GM12864 (cell line): Measurements from ENCODE around the gene SLC38A10.

Experiments used
- DNase-seq: peaks from one replicate; pipeline ENCODE4 v3.0.0-alpha.2; 2011; ENCODE audit warnings: low read depth
- H3K4me3 ChIP-seq: 2 replicates; pipeline ENCODE4 v1.5.1; 2011; ENCODE audit warnings: mild to moderate bottlenecking, low read depth, low read length, control low read depth
- TF ChIP-seq, protein P1 (sequence below): IDR thresholded peaks from 2 replicates; pipeline ENCODE4 v1.5.1; 2011; ENCODE audit warnings: low read depth, mild to moderate bottlenecking, moderate library complexity, low read length, control low read depth, inconsistent platforms; ENCODE audit errors: missing control alignments

The SLC38A10 gene

DNA sequence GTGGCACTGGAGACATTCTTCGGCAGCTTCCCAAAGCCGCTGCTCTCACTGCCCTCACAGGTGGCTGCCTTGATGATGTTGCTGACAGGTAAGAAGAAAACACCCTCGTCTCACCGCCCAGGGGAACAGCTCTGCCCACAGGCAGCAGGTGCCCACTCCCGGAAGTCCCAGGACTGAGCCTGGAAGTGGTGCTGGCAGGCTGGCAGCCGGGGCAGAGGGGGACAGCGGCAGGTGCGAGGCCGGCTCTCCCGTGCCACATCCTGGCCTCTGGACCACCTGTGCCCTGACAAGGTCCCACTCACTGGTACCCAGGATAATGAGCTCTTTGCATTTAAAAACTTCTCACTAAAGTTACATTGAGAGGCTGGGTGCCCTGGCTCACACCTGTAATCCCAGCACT is 92.8 kb downstream of the SLC38A10 start:
- no peak for DNase-seq
- TF ChIP-seq, protein P1, sequence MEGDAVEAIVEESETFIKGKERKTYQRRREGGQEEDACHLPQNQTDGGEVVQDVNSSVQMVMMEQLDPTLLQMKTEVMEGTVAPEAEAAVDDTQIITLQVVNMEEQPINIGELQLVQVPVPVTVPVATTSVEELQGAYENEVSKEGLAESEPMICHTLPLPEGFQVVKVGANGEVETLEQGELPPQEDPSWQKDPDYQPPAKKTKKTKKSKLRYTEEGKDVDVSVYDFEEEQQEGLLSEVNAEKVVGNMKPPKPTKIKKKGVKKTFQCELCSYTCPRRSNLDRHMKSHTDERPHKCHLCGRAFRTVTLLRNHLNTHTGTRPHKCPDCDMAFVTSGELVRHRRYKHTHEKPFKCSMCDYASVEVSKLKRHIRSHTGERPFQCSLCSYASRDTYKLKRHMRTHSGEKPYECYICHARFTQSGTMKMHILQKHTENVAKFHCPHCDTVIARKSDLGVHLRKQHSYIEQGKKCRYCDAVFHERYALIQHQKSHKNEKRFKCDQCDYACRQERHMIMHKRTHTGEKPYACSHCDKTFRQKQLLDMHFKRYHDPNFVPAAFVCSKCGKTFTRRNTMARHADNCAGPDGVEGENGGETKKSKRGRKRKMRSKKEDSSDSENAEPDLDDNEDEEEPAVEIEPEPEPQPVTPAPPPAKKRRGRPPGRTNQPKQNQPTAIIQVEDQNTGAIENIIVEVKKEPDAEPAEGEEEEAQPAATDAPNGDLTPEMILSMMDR: no peak
- H3K4me3 ChIP-seq: no peak overlapping the region

DNA sequence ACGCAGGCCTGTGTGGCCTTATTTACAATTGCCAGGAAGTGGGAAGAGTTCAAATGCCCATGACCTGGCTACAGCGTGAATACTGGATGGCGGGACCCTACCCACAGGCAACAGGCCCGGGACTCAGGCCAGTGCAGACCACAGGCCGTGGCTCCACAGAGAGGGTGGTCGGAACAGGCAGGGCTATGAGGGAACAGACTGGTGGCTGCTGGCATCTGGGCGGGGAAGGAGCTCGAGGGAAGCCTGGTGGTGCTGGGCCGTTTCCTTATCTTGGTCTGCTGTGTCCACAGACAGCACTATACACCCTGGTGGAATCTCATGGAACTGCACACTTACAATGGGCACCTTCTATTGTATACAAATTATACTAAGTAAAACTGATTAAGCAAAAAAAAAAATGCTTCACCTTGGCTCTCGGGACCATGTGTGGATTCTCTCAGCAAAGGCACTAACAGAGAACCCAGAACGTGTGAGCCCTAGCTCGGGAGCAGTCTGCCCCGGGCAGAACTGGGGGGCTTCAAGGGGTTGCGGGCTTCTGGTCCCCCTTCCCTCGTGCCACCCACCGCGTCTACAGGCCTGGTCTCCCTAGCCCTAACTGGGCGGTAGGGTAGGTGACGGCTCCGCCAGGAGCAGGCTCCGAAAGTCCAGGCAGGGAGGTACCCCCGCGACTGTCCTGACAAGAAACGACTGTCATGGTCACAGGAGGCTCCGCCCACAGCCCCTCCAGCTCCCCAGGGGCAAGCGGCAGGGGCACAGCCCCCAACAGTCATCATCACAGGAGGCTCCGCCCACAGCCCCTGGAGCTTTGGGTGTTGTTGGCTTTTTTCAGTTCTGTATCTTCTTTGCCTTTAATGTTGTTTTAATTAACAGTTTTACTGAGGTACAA is 94.2 kb downstream of the SLC38A10 start:
- no peak overlapping the region for H3K4me3 ChIP-seq
- TF ChIP-seq, protein P1: peak; percentile 46
- no peak for DNase-seq

DNA sequence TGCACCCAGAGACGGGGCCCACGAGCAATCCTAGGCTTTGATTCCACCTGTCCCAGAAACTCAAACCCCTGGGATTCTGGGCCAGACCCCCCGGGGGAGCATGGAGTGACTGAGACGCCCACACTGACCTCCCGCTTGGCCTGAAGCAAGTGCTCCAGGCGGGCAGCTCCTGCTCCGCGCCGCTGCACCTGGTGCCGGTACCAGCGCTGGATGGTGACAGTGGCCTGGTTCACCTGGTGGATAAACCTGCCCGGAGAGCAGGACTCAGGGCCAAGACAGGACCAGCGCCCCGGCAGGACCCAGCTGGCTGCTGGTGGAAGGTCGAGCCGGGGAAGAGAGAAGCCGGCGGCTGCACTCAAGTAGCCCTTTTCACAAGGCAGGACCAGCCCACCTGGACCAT is 94.9 kb downstream of the SLC38A10 start:
- no peak overlapping the region for H3K4me3 ChIP-seq
- no peak for DNase-seq
- TF ChIP-seq, protein P1: no peak

DNA sequence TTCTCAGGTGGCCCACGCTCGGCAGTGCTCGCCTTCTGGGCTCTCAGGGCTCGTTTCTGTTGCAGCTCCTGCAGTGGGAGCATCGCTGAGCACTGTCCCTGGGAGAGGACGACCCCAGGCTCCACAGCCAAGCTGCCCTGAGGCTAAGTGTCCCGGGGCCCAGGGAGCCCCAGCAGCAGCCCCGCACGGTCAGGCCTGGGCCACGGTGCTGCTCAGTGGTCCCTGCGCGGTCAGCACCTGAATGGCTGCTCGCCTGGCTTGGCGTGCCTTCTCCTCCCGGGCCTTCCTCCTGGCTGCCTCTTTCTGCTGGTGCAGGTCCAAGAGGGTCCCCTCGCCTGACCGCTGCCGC is 95.7 kb downstream of the SLC38A10 start:
- no peak overlapping the region for H3K4me3 ChIP-seq
- TF ChIP-seq, protein P1: no peak
- no peak for DNase-seq

DNA sequence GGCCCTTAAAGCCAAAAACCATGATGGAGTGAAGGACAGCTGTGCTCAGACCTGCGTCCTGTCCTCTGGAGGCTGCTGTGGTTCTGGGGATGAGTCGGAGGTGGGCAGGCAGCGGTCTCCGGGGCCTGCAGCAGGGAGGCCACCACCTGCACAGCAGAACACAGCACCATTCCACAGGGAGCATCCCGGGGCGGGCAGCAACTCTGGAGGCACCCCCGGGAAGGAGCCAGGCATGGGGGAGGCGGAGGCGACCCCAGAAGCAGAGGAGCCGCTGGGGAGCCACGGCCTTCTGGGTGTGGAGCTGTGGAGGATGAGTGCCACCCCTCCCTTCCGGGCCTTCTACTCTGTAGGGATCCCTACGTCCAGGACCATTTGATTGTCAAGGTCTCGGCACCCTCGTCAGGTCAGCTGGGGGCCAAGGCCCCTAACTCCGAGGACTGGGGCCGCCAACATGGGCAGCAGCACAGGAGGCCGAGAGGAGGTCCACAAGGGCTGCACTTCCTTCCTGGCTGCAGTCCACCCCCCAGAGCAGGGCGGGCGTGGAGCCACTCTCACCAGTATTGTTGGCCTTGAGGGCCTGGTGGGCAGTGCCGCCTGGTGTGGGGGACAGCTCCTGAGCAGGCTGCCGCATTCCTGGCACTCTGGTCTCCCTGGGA is 96.2 kb downstream of the SLC38A10 start:
- DNase-seq: no peak
- TF ChIP-seq, protein P1: no peak
- no peak overlapping the region for H3K4me3 ChIP-seq

DNA sequence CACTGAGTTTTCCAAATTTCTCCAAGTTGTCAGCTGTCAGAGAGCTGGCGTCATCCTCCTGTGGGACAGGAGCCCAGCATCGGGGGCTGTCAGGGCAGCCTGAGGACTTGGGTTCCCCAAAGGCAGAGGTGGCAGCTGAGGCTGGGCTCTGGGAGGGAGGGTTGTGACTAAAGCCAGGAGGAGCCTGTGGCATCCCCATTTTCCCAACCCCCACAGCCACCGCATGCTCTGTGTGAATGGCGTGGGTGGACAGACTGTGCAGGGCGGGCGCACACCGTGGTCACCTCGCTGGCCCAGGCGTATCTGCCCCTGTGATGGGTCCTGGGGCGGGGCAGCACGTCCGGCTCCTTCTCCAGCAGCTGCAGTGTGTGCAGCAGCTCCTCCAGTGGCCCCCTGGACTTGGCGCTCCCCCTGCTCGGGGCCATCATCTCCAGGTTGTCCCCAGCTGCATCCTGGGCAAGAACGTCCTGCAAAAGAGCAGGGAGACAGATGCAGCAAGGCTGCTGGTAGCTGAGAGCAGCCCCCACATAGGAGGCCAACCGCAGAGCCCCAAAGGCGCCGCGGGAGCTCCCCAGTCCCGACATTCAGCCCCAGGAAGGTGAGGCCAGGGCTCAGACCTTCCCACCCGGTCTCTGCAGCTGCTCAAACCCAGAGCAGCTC is 97.1 kb downstream of the SLC38A10 start:
- H3K4me3 ChIP-seq: no peak overlapping the region
- TF ChIP-seq, protein P1: no peak
- DNase-seq: no peak
